Measurements from ENCODE around the gene ANGPT4.
"Not testable (repeated sequence)": the region's sequence is repeated elsewhere in the genome, so short reads cannot be mapped to it uniquely, and the experiment has no call there.

ANGPT4 gene

DNA sequence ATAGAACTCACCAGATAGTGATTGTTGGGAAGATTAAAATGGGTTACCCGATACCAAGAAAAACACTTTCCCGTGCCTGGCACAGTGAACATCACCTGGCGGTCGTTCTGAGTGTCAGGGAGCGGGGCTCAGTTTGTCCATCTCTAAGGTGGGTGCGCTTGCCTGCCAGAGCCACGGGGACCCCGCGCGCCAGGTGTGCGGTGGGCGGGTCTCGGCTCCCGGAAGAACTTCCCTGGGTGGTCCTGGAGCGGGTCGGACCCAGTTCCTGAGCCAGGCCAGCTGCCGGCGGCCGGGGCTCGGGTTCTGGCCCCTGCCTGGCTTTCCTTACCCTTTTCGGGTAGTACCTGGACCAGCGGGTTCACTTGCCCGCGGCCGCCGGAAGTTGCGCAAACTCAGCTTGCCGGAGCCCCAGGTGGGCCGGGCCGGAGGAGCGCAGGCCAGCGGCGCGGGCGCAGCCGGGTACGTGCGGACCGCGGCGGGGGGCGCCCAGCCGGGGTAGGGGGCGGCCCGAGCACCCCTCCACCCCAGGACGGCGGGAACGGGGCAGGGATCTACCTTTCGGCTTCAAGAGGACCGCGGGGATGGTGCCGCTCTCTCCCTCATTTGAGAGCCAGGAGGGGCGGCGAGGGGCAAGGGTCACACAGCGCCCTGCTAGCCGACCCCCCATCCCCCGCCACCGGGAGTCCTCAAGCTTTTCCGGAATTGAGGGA lies 75.1 kb downstream of the ANGPT4 start:
- peak; percentile 46 for DNase-seq

DNA sequence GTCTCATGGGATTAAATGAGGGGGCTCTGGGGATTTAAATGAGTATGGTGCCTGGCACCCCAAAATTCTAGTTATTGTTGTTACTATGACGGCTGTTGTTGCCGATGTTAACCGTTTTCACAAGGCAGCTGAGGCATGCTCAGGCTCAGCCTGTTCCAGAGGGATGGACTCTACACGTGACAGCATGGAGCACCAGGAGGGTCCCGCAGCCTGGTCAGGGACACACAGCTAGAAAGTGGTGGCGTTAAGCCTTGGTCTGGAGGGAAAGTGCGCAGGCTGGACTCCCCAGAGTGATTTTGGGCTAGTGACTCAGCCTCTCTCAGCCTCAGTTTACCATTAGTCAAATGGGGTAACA lies 75.7 kb downstream of the ANGPT4 start:
- no peak for DNase-seq

DNA sequence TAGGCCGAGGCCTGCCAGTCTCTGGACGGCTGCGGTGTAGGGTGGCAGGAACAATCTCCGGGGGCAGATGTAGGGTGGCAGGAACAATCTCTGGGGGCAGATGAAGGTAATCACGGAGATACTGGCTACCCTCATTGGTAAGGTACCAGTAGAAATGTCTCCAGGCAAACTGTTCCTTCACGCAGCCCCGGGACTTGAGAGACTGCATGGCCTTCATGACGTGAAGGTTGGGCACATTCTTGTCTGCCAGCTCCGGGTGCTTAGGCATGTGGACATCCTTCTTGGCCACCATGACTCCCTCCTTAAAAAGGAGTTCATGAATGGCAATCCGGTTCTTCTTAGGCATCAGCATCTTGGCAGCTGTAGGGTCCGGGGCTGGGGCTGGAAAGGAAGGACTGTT lies 76.5 kb downstream of the ANGPT4 start:
- DNase-seq = no peak

DNA sequence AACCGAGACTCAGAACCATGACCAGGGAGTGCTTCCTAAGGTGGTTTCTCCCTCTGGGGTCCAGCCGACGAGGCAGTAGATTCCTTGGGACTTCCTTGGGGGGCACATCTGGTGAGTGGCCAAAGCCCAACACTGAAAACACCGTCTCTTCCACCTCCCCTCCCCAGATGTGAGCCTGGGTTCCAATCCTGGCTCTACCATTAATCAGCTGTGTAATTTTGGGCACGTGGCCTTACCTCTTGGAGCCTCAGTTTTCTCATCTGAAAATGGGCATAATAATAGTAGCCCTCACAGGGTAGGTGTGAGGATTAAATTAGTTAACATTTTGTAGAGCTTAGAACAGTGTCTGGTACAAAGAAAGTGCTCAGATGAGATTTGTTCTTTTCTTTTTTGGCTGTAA lies 77.1 kb downstream of the ANGPT4 start:
- no peak for DNase-seq

DNA sequence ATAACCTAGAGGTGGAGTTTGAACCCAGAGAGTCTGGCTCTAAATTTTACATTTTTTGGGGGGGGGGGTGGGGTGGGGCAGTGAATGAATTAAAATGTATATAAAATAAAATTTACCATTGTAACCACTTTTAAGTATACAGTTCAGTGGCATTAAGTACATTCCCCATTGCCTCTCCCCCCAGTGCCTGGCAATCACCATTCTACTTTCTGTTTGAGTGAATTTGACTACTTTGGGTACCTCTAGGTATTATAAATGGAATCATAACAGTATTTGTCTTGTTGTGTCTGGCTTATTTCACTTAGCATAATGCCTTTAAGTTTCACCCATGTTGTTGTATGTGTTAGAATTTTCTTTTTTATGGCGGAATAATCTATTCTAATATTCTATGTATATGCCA lies 79.9 kb downstream of the ANGPT4 start:
- DNase-seq = no peak

DNA sequence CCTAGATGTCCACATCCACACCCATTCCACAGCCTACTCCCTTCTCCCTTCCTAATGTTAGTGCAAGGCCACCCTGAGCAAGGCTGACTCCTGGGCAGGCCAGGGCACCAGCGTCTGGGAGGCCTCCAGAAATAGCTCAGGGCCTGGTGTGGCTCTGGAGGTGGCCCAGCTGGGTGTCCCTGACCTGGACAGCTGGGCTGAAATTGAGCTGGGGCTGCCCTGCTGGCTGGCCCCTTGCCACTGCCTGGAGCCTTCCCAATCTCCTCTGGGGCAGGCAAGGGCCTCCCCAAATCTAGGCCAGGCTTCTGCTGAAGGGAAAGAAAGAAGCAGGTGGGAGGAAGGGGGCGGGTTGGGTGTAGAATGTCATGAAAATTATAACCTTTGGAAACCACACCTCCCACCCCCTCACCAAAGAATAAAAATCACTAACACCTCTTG lies 80.5 kb downstream of the ANGPT4 start:
- DNase-seq = peak; percentile 52

DNA sequence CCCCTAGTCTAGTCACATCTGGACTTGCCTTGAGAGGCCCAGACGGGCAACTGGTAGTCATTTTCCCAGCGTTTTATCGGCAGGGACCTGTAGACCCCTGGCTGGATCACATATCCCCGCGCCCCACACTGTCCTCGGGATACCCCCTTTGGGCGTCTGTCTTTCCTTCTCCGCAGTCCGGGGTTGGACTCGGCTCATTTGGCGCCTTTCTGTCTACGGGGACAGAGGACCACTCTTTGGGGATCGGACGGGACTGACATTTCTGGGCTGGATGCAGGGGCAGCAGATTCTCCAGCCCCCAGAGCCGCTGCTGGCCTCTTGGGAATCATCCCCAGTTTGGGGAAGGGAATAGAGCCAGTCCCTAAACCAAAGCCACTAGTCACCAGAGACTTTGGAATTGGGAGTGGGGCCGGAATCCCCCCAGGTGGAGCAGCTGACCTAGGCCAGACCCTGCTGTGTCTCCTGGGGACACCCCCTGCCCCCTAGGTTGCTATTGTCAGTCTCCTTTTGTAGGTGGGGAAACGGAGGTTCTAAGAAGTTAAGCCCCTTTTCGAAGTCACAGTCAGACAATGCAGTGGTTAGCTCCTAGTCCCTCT lies 81.9 kb downstream of the ANGPT4 start:
- no peak for DNase-seq

DNA sequence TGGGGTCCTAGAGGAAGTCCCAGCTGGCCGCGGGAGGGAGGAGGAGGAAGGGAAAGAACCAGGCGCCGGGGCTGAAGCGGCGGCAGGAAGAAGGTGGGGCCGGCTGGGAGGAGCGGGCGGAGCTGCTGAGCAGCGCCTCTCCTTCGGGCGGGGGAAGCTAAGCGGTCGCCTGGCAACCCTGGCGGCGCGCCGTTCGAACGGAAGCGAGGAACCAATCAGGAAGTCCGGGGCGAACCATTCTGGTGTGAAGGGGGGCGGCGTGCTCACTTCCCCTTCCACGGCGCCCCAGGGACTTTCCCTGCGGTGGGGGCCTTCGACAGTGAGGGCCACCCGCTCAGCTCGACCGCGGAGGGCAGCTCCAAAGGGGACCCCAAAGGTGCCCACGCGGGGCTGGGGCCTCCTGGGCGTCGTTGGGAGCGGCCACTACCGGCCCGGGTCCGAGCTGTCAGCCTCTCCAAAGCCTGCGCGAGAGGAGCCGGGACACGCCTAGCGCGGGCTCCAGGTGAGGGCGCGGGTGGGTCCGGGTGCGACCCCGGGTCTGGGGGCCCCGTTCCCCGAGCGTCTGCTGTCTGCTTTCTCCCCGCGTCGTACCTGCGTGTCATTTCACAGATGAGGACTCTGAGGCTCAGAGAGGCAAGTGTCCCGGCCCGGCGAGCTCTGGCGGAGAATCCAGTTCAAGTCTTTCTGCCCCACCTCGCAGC lies 82.5 kb downstream of the ANGPT4 start, which contains the start of gene FAM110A:
FAM110A (plus strand) TSS at position 266 of the 701 bp plus-strand sequence. CDS start 11,090 bp downstream, outside the sequence.
- peak; percentile 96 for DNase-seq

DNA sequence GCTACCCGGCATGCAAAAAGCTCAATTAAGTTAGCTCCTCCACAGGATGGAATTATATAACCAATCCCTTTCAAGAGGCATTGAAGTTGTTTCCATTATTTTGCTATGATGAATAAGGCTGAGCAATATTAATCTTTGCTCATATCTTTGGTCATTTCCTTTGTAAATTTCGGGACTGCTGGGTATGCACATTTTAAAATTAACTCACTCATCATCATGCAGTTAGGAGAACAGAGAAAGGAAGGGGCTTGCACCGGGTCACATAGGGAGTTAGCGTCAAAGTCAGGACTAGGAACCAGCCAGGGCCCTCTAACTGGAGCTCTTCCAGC lies 83.0 kb downstream of the ANGPT4 start:
- DNase-seq = no peak

DNA sequence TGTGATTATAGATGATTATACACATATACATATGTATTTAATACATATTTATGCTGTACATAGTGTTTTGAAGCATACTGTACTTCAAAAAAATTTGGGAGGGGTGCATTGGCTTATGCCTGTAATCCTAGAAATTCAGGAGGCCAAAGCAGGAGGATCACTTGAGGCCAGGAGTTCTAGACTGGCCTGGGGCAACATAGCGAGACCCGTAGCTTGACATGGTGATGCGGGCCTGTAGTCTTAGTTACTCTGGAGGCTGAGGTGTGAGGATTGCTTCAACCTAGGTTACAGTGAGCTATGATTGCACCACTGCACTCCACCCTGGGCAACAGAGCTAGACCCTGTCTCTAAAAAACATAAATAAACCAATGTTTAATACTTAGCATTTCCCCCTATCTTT lies 84.2 kb downstream of the ANGPT4 start:
- no peak for DNase-seq

DNA sequence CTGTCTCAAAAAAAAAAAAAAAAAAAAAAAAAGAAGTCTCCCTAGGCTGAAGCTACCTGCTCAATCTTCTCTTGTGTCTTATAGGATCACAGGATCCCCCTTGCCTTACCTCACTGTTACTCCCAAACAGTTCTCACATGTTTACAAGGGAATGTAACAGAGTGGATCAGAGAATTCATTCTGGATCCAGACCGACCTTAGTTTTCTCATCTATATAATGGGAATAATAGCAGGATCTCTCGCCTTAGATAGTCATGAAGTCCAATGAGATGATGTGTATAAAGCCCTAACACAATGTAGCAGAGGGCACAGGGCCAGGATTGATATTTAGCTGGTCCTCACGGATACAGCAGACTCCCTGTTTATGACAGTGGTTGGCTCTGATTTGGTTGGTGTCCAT lies 84.9 kb downstream of the ANGPT4 start:
- no peak for DNase-seq

DNA sequence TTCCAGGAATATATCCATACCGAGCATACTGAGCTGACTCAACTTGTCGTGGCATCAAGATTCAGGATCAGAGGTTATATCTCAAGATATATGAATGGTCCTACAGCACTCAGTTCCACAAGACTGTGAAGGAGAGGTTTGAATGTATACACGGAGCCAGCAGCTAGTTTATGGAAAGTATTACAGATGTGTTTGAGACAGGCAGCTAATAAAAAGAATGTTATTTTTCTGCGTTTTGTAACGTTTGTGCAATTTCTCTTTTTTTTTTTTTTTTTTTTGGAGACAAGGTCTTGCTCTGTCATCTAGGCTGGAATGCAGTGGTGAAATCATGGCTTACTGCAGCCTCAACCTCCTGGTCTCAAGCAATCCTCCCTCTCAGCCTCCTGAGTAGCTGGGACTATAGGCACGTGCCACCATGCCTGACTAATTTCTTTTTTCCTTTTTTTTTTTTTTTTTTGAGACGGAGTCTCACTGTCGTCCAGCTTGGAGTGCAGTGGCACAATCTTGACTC lies 86.1 kb downstream of the ANGPT4 start:
- DNase-seq = no peak

DNA sequence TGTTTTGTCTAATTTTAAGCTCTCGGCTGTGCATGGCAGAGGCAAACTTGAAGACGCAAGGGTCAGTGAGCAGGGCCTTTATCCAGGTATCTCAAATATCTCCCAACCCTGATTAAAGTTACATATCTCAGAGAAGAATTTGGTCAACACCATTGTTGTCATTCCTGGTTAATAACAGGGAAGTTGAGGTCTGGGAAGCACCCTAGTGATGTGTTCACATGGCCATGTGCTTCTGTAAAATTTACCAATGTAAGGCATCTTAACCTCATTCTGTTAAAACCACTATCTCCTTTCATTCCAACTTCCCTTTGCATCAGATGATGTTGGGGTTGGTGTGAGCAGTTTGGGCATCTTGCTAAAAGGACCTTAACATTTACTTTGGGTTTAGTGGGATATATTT lies 86.6 kb downstream of the ANGPT4 start:
- no peak for DNase-seq

DNA sequence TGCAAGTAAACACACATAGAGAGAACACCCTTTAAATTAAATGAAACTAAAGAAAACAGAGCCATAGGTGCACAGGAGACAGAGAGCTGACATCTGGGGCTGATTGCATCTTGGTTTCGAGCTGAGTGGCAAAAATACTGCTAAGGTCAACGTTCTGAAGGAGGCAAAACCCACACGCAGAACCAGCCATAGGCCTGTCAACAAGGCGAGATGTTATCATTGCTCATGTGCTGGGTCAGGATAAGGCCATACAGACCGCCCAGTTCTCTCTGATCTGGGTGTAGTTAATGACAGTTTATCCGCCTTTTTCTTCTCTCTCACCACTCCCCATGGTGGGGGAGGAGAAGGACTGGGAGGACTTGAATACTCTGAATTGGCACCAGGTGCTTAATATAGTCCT lies 87.1 kb downstream of the ANGPT4 start:
- no peak for DNase-seq

DNA sequence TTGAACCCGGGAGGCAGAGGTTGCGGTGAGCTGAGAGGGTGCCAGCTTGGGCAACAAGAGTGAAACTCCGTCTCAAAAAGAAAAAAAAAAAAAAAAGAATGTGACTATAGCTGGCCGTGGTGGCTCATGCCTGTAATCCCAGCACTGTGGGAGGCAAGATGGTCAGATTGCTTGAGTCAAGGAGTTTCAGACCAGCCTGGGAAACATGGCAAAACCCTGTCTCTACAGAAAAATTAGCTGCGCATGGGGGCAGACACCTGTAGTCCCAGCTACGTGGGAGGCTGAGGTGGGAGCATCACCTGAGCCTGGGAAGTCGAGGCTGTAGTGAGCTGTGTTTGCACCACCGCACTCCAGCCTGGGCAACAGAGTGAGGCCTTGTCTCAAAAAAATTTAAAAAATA lies 88.2 kb downstream of the ANGPT4 start:
- DNase-seq = not testable (repeated sequence)

DNA sequence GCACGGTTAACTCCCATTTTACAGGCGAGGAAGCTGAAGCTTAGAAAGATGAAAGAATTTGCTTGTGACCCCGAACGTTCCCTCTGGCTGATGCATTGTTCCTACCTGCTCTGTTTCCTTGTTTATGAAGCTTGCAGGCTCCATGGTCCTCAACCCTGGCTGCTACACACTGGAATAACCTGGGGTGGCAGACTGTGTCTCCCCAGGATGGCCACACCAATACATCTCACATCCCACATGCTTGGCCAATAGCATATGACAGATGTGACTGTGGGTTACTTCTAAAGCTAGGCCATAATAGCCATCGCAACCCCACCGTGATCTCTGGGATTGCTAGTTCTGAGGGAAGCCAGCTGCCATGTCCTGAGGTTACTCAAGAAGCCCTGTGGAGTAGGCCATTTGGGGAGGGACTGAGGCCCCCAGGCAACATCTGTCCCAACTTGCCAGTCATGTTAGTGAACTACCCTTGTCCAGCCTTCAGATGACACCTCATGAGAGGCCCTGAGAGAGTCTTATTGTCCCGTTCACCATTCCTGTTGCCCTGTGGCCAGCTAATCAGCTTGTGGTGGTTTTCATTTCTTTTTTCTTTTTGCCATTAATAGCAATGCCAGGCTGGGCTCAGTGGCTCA lies 89.3 kb downstream of the ANGPT4 start:
- no peak for DNase-seq

DNA sequence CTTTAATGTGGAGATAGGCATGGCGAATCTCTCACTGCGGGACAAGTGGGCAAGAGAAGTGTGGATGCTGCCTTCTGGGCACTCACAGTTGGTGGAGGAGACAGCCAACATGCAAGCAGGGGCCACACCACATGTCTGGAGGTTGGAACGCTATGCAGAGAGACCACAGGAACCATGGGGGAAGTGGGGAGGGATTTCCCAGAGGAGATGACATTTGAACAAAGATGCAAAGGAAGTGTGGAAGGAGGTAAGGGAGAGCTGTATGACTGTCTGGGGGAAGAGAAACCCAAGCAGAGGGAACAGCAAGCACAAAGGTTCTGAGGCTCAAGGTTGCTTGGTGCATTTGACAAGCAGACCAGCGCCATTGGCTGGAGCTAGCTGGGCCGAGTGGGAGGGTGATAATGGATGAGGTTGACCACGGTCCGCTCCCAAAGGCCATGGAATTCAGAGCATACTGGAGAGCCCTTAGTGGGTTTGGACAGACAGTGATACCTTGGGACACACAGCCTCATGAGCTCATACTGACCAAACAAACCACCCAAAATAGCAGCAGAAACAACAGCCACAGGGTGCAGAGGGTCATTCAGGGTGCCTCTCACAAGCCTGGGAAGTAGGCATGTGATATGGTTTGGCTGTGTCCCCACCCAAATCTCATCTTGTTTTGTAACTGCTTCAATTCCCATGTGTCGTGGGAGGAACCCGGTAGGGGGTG lies 90.3 kb downstream of the ANGPT4 start:
- DNase-seq = no peak

DNA sequence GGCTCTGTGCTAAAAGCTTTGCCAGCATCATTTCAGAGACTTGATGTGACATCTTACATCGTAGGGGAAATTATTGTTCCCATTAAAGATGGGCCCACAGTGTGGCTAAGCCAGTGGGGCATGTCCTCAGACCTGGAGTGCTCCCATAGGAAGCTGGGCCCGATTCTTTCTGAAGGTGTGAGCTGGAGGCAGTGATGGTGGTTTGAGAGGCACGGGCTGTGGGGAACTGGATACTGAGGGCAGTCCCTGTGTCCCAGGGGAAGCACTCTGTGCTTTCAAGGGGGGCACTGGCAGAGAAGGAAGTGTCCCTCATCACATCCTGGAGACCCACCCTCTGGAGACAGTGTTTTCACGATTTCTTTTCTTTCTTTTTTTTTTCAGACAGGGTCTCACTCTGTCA lies 91.2 kb downstream of the ANGPT4 start:
- no peak for DNase-seq

DNA sequence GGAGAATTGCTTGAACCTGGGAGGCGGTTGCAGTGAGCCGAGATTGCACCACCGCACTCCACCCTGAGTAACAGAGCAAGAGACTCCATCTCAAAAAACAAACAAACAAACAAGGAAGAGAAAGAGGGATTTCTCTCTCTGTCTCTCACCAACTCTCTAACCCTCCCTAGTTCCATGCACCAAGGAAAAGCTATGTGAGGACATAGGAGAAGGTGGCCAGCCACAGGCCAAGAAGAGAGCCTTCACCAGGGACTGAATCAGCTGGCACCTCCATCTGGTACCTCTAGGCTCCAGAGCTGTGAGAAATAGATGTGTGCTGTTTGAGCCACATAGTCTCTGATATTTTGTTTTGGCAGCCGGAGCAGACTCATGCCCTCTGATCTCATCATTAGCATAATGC lies 91.6 kb downstream of the ANGPT4 start:
- DNase-seq = no peak

DNA sequence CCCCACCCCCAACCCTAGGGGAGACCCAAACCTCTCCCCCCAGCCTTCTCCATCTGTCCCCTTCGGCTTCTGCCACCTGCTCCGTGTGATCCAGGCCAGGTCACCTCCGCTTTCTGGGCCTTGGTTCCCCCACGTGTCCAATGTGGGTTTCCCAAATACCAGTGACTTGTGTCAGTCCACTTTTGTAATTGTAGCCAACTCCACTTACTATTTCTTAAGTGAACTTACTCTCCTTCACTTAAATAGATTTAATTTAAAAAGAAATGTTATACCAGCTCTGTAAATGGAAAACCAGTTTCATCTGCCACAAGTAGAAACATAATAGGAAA lies 92.6 kb downstream of the ANGPT4 start:
- no peak for DNase-seq

DNA sequence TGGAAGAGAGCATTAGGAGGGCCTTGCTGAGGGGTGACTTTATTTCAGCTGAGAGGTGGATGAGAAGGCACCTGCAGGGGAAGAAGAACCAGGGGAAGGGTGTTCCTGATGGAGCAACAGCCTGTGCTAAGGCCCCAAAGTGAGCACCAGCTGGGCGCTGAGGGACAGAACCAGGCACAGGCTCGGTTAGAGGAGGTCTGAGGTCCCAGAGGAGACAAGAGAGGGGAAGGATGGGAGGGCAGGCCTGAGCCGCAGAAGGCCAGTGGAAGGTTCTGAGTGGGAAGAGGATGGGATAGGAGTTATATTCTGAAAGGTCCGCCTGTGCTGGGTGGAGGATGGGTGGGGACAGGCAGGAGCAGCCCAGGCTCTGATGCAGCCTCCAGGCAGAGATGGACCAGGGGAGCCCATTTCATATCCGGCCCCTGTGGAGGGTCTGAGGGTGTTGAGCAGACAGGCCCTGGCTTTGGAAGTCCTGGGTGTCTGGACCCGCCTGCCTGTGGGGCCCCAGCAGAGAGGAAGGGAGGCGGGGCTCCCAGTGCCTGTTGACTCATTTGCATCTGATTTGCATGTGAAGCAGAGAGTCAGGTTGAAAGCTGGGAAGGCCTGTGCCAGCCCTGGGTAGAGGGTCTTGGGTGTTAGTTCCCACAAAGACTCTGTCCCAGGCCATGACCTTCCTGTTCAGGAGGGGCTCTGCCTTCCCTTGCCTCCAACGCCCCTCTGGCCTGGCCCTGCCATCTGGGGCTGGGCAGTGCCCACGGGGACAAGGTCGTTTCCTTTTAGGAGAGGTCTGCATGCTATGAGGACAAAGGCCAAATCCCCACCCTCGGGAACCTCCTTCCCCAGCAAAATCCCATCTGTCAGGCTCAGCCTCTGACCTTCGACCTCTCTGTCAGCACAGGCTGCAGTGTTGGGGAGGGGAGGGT lies 93.2 kb downstream of the ANGPT4 start:
- no peak for DNase-seq

DNA sequence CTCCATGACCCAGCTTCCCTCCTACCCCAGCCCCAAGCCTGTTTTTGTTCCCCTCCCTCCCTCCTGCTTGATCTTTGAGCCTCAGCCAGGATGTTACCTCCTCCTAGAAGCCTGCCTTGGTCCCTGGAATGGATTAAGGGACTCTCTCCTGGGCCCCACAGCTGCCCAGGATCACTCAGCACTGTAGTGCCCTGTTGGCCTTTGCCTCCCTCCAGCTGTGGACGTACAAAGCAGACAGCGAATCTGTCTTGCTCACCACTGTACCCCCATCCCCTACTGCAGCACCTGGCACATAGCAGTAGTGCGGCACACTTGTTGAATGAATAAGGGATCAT lies 94.4 kb downstream of the ANGPT4 start:
- no peak for DNase-seq

All from activated CD4-positive, alpha-beta T cell treated with anti-CD3 and anti-CD28 coated beads for 48 hours (primary cell).